Sigmoid colon (tissue), 7 donors: ENCODE measurements around the gene NCKAP5. TPM values are rescaled to one million over a fixed set of nuclear protein-coding genes. Genes with fewer than 3 reads are reported as not detected.

ENCODE experiments used
- DNase-seq: peaks from one replicate; pipeline ENCODE4 v3.0.0-alpha.2; 2019
- H3K27ac ChIP-seq, 4 donors: fragments of 200-600 bp; sonication (generic); one replicate each; pipeline ENCODE4 v1.5.1; 2016 to 2019; ENCODE audit warnings: mild to moderate bottlenecking in 1 of 4
- H3K27me3 ChIP-seq, 3 donors: fragments of 200-600 bp; sonication (generic); one replicate each; pipeline ENCODE4 v1.5.1; 2019; ENCODE audit warnings: mild to moderate bottlenecking in 1 of 3
- H3K36me3 ChIP-seq, 4 donors: fragments of 200-600 bp; sonication (generic); one replicate each; pipeline ENCODE4 v1.5.1; 2016 to 2019
- H3K4me1 ChIP-seq, 4 donors: fragments of 200-600 bp; sonication (generic); one replicate each; pipeline ENCODE4 v1.5.1; 2017 to 2019
- H3K4me3 ChIP-seq, 4 donors: fragments of 200-600 bp; sonication (generic); one replicate each; pipeline ENCODE4 v1.5.1; 2017 to 2019; ENCODE audit warnings: mild to moderate bottlenecking in 2 of 4, moderate library complexity in 1 of 4
- H3K9me3 ChIP-seq, 4 donors: fragments of 200-600 bp in 3 of 4; sonication (generic) in 3 of 4; one replicate each; pipeline versions ENCODE4 v1.5.1 to v1.6.1; 2013 to 2019
- CTCF ChIP-seq, 4 experiments: fragments of 450-650 bp in 3 of 4; fragments of 200-600 bp in 1 of 4; IDR thresholded peaks; one replicate each; pipeline ENCODE4 v1.5.1; 2016 to 2019; ENCODE audit warnings: antibody characterized with exemption in 4 of 4, mild to moderate bottlenecking in 3 of 4, moderate library complexity in 2 of 4
- EP300 ChIP-seq, 4 donors: sonication (generic); formaldehyde crosslinking; IDR thresholded peaks; one replicate each; pipeline ENCODE4 v1.6.1; 2017; ENCODE audit warnings: antibody characterized with exemption in 4 of 4
- POLR2A ChIP-seq, 2 donors: fragments of 450-650 bp; IDR thresholded peaks; one replicate each; pipeline ENCODE4 v1.6.1; 2016; ENCODE audit warnings: antibody characterized with exemption in 2 of 2, mild to moderate bottlenecking in 2 of 2, moderate library complexity in 2 of 2
- POLR2AphosphoS5 ChIP-seq, 4 donors: sonication (generic); formaldehyde crosslinking; IDR thresholded peaks; one replicate each; pipeline ENCODE4 v1.6.1; 2017; ENCODE audit warnings: antibody characterized with exemption in 4 of 4
- WGBS, 2 donors: extraction: QIAGEN DNeasy Blood & Tissue Kit; methylation state at CpG; one replicate each; pipeline ENCODE4 v1.1.7; 2013; 5-methylcytosine and 5-hydroxymethylcytosine counted together
- intact Hi-C: fragments of 100-400 bp; cut with DNase I; formaldehyde crosslinking; loops from one replicate; pipeline ENCODE4 v1.15.1; 2023
- polyA plus RNA-seq, 3 donors: library from polyadenylated mRNA; stranded (reverse); fragments of 200-250 nt; gene quantifications; one replicate each; pipeline ENCODE4 v1.2.3, GENCODE V29; 2013
- total RNA-seq, 4 donors: library from RNA; depleted of rRNA; stranded (reverse); fragments of >200 nt; gene quantifications; one replicate each; pipeline ENCODE4 v1.1.0, GENCODE V29; 2016
- donor health status: healthy with polysubstance abuse.
- donor health status: Bipolar disorder and iron deficiency.
- donor health status: healthy.

NCKAP5 gene
- total and polyA plus RNA-seq, 7 donors = under 0.01 to 3.7 (median 0.60) TPM

- Histone ChIP-seq H3K4me3 (no peak overlapping the region), H3K36me3 (no peaks in the 10 kb centered on the region), H3K9me3 (no peaks in the 10 kb centered on the region), H3K27ac (no peak overlapping the region), H3K4me1 (no peaks in the 10 kb centered on the region), H3K27me3 (no peaks in the 10 kb centered on the region)
- TF ChIP-seq CTCF (IDR thresholded peaks at IDR 0.05) = no peak
- no peak for TF ChIP-seq POLR2AphosphoS5 (IDR thresholded peaks at IDR 0.05)
- no peak for TF ChIP-seq EP300 (IDR thresholded peaks at IDR 0.05)
- TF ChIP-seq POLR2A (IDR thresholded peaks at IDR 0.05) = no peak
- intact Hi-C loops = no loop called here
- no peak for DNase-seq
- WGBS, 2 donors = 88 to 89% methylated on average over 10 of the region's 10 CpGs
Measured at GRCh38 chr2:133135035-133135654, 433.1 kb downstream of the NCKAP5 start.

GRCh38 chr2:133130548-133131246, 437.6 kb downstream of the NCKAP5 start:
- H3K4me1 ChIP-seq = no peaks in the 10 kb centered on the region
- TF ChIP-seq EP300 (IDR thresholded peaks at IDR 0.05) (no peak), CTCF (IDR thresholded peaks at IDR 0.05) (no peak), POLR2A (IDR thresholded peaks at IDR 0.05) (no peak), POLR2AphosphoS5 (IDR thresholded peaks at IDR 0.05) (no peak)
- 59 to 60% methylated on average over 3 of the region's 3 CpGs for WGBS, 2 donors
- no peak for DNase-seq
- H3K36me3 ChIP-seq = no peaks in the 10 kb centered on the region
- no peak overlapping the region for H3K27ac ChIP-seq
- no peaks in the 10 kb centered on the region for H3K27me3 ChIP-seq
- H3K4me3 ChIP-seq = no peak overlapping the region
- intact Hi-C loops = no loop called here
- H3K9me3 ChIP-seq = no peaks in the 10 kb centered on the region

GRCh38 chr2:133124446-133124845, 443.8 kb downstream of the NCKAP5 start:
- TF ChIP-seq POLR2A (IDR thresholded peaks at IDR 0.05) (no peak), EP300 (IDR thresholded peaks at IDR 0.05) (no peak), CTCF (IDR thresholded peaks at IDR 0.05) (no peak), POLR2AphosphoS5 (IDR thresholded peaks at IDR 0.05) (no peak)
- Histone ChIP-seq H3K9me3 (no peaks in the 10 kb centered on the region), H3K27ac (no peak overlapping the region), H3K4me3 (no peak overlapping the region), H3K27me3 (no peaks in the 10 kb centered on the region), H3K36me3 (no peaks in the 10 kb centered on the region), H3K4me1 (no peaks in the 10 kb centered on the region)
- intact Hi-C loops = no loop called here
- no peak for DNase-seq
- WGBS, 2 donors = 80 to 85% methylated on average over 5 of the region's 5 CpGs

GRCh38 chr2:133123904-133124303, 444.4 kb downstream of the NCKAP5 start:
- Histone ChIP-seq H3K36me3 (no peaks in the 10 kb centered on the region), H3K9me3 (no peaks in the 10 kb centered on the region), H3K4me3 (no peak overlapping the region), H3K27me3 (no peaks in the 10 kb centered on the region), H3K27ac (no peak overlapping the region), H3K4me1 (no peaks in the 10 kb centered on the region)
- intact Hi-C loops = no loop called here
- 26 to 68% methylated on average over 5 of the region's 5 CpGs for WGBS, 2 donors
- no peak for TF ChIP-seq EP300 (IDR thresholded peaks at IDR 0.05)
- no peak for TF ChIP-seq CTCF (IDR thresholded peaks at IDR 0.05)
- no peak for TF ChIP-seq POLR2A (IDR thresholded peaks at IDR 0.05)
- TF ChIP-seq POLR2AphosphoS5 (IDR thresholded peaks at IDR 0.05) = no peak
- DNase-seq = no peak
